SW 1271 (cell line): ENCODE measurements around the gene S100A5.
"Not testable (repeated sequence)": the region's sequence is repeated elsewhere in the genome, so short reads cannot be mapped to it uniquely, and the experiment has no call there.

Experiments
- DNase-seq, 2 experiments: peaks; one replicate each; lab custom pipeline; 2025; lab: John Stamatoyannopoulos, UW

Gene S100A5

GRCh38 chr1:153540394-153541361 lies at the start of gene S100A5:
Gene S100A5 (minus strand): TSS chr1:153540934. CDS start chr1:153540191, 743 bp downstream.
- DNase-seq = no peak

DNA sequence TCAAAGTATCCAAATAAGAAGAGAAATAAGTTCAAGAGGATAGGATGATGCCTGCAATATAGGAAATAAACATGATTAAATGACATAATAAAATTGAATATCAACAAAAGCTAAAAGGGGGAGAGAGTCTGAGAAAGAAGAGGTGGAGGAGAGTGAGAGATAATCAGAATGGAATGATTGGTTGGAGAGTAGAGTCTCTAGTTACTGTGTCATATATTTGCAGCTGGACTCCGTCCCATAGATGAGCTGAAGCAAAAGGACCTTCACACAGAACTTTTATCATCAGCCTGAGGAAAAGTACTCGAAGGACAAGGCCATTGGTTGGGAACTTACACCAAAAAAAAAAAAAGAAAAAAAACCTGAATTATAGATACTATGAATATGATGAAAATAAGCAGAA lies 47.7 kb upstream of the S100A5 start:
- DNase-seq = no peak

DNA sequence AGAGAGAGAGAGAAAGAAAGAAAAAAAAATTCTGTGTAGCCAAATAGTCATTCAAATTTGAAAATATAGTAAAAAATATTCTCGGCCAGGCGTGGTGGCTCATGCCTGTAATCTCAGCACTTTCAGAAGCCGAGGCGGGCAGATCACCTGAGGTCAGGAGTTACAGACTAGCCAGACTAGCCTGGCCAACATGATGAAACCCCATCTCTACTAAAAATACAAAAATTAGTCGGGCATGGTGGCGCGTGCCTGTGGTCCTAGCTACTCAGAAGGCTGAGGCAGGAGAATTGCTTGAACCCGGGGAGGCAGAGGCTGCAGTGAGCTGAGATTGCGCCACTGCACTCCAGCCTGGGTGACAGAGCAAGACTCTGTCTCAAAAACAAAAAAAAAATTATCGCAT lies 47.3 kb upstream of the S100A5 start:
- DNase-seq = not testable (repeated sequence)

- DNase-seq = no peak
Measured at GRCh38 chr1:153587314-153587713, 46.6 kb upstream of the S100A5 start.

DNA sequence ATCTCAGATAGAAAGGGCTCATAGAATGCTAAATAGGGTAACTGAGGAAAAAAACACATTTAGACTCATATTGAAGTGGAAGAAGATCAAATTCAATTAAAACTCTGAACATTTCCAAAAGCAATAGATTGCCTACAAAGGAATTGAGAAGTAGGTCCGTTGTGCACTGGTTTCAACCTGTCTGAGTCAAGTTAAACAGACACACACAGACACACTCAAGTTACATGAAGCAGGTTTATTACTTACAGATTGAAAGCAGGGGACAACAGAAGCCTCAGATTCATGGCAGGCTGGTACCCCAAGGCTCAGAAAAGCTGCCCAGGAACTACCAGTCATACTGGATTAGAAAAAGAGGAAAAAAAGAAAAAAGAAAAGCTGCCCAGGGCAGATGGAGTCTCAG lies 45.6 kb upstream of the S100A5 start:
- DNase-seq = no peak

DNA sequence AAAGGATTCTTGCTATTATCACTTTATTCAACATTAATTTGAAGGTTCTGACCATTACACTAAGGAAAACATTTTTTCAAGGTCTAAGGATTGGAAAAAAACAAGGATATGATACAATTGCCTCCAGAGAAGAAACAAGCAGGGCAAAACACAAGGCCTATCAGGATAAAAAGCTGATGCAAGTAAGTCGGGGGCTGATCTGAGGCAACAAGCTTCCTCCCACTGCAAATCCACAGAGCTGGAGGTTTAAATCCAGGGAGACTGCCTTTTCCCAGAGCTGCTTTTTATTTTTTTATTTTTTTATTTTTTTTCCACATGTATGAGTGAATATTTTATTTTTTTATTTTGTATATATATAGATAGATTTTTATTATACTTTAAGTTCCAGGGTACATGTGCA lies 44.3 kb upstream of the S100A5 start:
- DNase-seq = no peak

DNA sequence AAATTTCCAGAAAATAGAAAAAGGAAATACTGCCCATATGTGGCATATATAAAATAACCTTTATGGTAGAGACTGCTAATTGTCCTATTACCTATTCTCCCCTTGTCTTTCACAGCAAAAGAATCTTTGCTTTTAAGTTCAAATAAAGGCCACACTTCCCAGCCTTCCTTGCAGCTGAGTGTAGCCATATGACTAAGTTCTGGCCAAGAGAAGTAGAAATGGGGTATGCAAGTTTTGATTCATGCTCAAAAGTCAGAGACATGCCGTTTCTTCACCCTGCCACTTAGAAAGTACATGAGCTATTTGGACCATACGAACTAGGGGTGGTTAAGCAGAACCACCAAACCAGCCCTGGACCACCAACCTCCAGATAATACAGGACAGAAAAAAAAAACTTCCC lies 43.2 kb upstream of the S100A5 start:
- DNase-seq = no peak

- DNase-seq = not testable (repeated sequence)
Measured at GRCh38 chr1:153583514-153583913, 42.8 kb upstream of the S100A5 start.

GRCh38 chr1:153582836-153583235 lies 42.1 kb upstream of the S100A5 start:
- DNase-seq = not testable (repeated sequence)

DNA sequence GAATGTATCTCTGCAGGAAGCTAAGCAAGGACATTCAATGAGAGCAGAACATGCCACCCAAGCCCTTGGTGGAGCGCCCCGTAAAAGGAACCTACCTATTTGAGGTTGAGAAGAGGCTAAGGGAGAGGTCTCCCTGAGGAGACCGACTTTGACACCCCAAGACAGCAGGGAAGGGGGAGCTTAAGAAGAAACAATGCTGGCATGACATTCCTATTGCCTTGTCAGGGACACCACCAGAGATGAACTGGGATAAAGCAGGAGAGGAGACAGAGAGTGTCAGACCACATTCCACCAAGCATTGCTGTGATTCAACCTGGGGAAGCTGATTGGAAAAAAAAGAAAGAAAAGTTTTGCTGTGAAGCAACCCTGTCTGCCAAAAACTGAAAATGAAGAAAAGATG lies 38.2 kb upstream of the S100A5 start:
- DNase-seq = no peak

DNA sequence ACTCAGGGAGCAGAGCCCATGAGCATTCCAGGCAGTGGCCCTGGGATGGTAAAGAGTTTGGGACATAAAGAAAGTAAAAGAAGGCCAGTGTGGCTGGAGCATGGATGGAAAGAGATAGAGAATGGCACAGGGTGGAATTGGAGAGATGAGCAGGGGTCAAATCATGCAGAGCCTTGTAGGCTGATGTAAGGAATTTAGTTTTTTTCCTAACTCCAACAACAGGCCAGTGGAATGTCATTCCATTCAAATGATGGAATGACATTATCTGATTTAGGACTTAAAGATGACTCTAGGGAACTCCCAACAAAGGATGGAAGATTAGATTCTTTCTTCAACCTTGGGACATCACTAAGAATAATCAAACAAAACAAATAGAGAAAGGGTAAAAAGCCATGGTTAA lies 37.8 kb upstream of the S100A5 start:
- no peak for DNase-seq

DNA sequence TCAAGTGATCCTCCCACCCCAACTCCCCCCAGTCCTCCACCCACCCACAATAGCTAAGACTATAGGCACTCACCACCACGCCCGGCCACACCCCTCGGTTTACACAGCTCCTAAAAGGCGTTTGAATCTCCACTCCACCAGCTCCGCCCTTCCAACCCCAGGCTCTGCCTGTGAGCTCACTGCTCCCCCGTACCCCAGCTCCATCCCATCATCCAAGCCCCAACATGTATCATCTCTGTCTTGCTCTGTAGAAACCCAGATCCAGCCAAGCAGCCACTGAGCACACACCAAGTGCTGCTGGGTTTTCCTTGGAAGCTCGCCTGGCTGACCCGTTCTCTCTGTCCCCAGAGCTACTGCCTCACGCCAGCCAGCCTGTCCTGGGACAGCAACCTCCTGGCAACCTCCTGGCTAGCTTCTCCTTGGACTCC lies 36.9 kb upstream of the S100A5 start:
- no peak for DNase-seq

- no peak for DNase-seq
Measured at GRCh38 chr1:153577138-153577537, 36.4 kb upstream of the S100A5 start.

- not testable (repeated sequence) for DNase-seq
Measured at GRCh38 chr1:153575497-153575896, 34.8 kb upstream of the S100A5 start.

DNA sequence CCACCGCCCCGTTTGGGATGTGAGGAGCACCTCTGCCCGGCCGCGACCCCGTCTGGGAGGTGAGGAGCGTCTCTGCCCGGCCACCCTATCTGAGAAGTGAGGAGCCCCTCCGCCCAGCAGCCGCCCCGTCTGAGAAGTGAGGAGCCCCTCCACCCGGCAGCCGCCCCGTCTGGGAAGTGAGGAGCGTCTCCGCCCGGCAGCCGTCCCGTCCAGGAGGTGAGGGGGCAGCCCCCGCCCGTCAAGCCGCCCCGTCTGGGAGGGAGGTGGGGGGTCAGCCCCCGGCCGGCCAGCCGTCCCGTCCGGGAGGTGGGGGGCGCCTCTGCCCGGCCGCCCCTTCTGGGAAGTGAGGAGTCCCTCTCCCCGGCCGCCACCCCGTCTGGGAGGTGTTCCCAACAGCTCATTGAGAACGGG lies 34.4 kb upstream of the S100A5 start:
- not testable (repeated sequence) for DNase-seq

GRCh38 chr1:153573351-153573750 lies 32.6 kb upstream of the S100A5 start:
- DNase-seq = no peak

GRCh38 chr1:153572569-153573015 lies 31.9 kb upstream of the S100A5 start:
- DNase-seq = peak; percentile 25 to 74

DNA sequence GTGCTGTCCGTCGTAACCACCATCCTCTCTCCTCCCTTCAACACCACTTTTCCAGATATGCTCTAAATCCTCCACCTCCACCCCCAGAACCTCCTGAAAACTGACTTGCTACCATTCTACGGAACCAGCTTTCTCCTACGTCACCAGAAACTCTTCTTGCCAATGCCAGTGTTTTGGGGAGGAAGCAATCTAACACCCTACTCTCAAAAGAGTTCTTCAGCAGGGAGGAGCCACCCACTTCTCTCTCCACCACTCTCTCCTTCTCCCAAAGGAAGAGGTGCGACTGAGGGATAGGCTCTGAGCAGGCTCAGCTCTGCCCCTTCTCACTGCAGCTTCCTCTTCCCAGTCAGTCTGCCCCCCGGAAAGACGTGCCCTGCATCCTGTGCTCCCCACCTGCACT lies 31.0 kb upstream of the S100A5 start:
- no peak for DNase-seq

DNA sequence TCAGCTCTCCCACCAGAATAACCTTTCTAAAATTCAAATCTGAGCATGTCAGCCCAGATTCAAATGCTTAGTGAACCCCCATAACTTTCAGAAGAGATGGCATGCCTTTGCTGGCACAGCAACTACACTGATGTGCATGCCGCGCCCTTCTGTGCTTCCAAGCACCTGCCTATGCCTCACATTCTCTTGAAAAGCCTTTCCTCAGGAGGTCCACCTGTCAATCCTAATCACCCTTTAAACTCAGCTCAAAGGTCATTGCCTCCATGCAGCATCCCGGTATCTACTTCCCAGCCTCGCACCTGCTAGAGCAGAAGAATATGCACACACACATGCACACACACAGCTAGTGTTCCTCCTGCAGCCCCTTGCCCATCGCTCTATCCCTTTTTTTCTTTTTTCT lies 30.1 kb upstream of the S100A5 start:
- no peak for DNase-seq

- DNase-seq = no peak
Measured at GRCh38 chr1:153569465-153569864, 28.7 kb upstream of the S100A5 start.

DNA sequence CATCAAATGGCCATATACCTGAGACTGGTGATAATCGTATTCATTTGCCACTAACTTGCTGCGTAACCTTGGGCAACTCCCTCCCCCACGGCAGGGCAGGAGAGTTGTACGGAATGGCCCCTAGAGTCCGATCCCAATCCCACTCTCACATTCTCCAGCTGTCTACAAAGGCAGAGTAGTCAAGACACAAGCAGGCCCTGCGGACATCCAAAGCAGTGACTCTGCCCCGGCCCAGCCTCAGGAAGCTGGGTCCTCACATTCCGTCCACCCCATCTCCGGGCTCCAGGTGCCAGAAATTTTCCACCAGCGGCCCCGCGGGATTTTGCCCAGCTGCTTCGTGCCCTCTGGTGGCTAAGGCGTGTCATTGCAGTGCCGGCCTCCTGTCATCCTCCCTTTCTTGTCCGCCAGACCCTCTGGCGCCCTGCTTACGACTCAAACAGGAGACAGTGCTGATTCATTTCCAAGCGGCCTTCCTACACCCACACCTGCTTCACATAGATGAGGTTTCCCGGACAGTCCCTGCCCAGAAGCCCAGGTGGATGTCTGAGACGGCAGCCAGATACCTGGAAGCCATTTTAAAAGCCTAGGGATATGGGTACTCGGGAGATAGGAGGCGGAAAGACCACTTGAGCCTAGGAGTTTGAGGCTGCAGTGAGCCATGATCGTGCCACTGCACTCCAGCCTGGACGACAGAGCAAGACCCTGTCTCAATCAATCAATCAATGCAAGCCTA lies 27.8 kb upstream of the S100A5 start:
- peak; percentile 42 to 76 for DNase-seq

- DNase-seq = no peak
Measured at GRCh38 chr1:153567621-153568366, 27.1 kb upstream of the S100A5 start.
